IPS-15b (cell line): ENCODE results near the gene CERS4.
"Not testable (repeated sequence)": the region's sequence is repeated elsewhere in the genome, so short reads cannot be mapped to it uniquely, and the experiment has no call there.

ENCODE experiments used
- H3K27me3 ChIP-seq: one replicate; pipeline ENCODE4 v1.6.1; 2013; ENCODE audit warnings: low read length; ENCODE audit not compliant: control insufficient read depth, insufficient read depth
- H3K36me3 ChIP-seq: one replicate; pipeline ENCODE4 v1.6.1; 2013; ENCODE audit warnings: low read length; ENCODE audit not compliant: control insufficient read depth, insufficient read depth
- H3K4me1 ChIP-seq: one replicate; pipeline ENCODE4 v1.6.1; 2013; ENCODE audit warnings: mild to moderate bottlenecking, low read length; ENCODE audit not compliant: control insufficient read depth, insufficient read depth
- H3K4me3 ChIP-seq: one replicate; pipeline ENCODE4 v1.5.1; 2013; ENCODE audit warnings: low read depth, low read length
- H3K9ac ChIP-seq: one replicate; pipeline ENCODE4 v1.6.1; 2013; ENCODE audit warnings: low read depth, mild to moderate bottlenecking, low read length
- H3K9me3 ChIP-seq: one replicate; pipeline ENCODE4 v1.6.1; 2013; ENCODE audit warnings: mild to moderate bottlenecking, low read length; ENCODE audit not compliant: control insufficient read depth, insufficient read depth

The CERS4 gene

GRCh38 chr19:8261881-8262280 is 52.7 kb downstream of the CERS4 start:
- H3K36me3 ChIP-seq = peaks cover 13% of the 10 kb centered on the region

DNA sequence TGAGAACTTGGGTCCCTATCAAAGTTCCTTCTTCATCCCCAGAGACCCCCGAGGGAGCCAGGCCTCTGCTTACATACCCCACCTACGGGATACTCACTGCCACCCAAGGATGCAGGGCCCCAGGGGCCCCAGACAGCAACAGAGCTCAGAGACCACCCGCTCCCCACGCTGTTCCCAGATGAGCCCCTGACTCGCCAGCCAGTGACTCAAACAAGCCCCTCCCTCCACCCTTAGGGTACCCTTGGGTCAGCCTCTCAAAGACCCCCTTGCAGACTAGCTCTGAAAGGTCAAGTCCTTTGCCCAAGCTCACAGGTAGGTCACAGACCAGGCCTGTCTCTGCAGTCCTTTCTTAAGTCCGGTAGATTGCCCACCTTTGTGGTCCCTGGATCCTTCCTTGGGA is 53.3 kb downstream of the CERS4 start:
- no peaks in the 10 kb centered on the region for H3K27me3 ChIP-seq
- peaks cover 10% of the 10 kb centered on the region for H3K36me3 ChIP-seq
- peaks cover 5% of the 10 kb centered on the region for H3K4me1 ChIP-seq
- H3K9me3 ChIP-seq = no peaks in the 10 kb centered on the region
- H3K4me3 ChIP-seq = no peak overlapping the region
- no peak overlapping the region for H3K9ac ChIP-seq

More at GRCh38 chr19:8261881-8262280, 52.7 kb downstream of the CERS4 start:
- H3K9me3 ChIP-seq = no peaks in the 10 kb centered on the region
- H3K27me3 ChIP-seq = no peaks in the 10 kb centered on the region
- peaks cover 5% of the 10 kb centered on the region for H3K4me1 ChIP-seq
- no peak overlapping the region for H3K9ac ChIP-seq
- H3K4me3 ChIP-seq = no peak overlapping the region

GRCh38 chr19:8264248-8264647 is 55.1 kb downstream of the CERS4 start:
- not testable (repeated sequence) for H3K9me3 ChIP-seq, H3K4me1 ChIP-seq, H3K36me3 ChIP-seq, H3K27me3 ChIP-seq, H3K9ac ChIP-seq, H3K4me3 ChIP-seq

DNA sequence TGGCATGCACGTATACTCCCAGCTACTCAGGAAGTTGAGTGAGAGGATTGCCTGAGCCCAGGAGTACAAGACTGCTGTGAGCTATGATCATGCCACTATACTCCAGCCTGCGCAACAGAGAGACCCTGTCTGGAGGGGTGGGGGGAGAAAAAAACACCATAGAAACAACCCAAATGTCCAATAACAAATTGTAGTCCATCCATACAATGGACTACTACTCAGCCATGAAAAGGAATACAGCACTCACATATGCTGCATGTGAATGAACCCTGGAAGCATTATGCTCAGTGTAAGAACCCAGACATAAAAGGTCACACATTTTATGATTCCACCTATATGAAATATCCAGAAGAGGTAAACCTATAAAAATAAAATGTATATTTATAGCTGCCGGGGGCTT is 56.7 kb downstream of the CERS4 start:
- Histone ChIP-seq H3K9ac (no peak overlapping the region), H3K9me3 (no peaks in the 10 kb centered on the region), H3K4me1 (peaks cover 5% of the 10 kb centered on the region)

GRCh38 chr19:8269724-8270123 is 60.6 kb downstream of the CERS4 start:
- Histone ChIP-seq H3K4me3 (no peak overlapping the region), H3K4me1 (peaks cover 5% of the 10 kb centered on the region), H3K27me3 (peaks cover 5% of the 10 kb centered on the region), H3K36me3 (no peaks in the 10 kb centered on the region), H3K9ac (no peak overlapping the region), H3K9me3 (no peaks in the 10 kb centered on the region)

More for the DNA sequence above, 56.7 kb downstream of the CERS4 start:
- Histone ChIP-seq H3K36me3 (no peaks in the 10 kb centered on the region), H3K4me3 (no peak overlapping the region), H3K27me3 (peaks cover 5% of the 10 kb centered on the region)

DNA sequence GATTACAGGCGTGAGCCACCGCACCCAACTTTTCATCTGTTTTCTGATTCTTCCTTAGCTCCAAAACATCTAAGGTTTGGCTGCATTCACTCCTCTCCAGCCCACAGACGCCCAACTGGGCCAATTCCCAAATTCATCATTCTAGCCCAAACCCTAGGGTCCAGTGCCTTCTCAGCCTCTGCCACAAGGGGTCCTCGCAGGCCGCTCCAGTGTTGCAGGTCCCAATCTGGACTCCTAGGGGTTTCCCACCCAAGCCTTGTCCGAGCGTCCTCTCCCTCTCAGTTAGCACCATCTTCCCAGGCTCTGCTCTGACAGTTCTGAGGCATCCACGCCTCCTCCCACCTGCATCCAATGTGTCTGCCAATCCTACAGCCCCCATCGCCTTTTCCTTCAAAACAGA is 67.3 kb downstream of the CERS4 start:
- H3K36me3 ChIP-seq, H3K9ac ChIP-seq, H3K27me3 ChIP-seq, H3K4me3 ChIP-seq, H3K9me3 ChIP-seq, H3K4me1 ChIP-seq: not testable (repeated sequence)

- not testable (repeated sequence) for H3K9ac ChIP-seq, H3K4me1 ChIP-seq, H3K4me3 ChIP-seq, H3K27me3 ChIP-seq, H3K36me3 ChIP-seq, H3K9me3 ChIP-seq
These were observed 82.2 kb downstream of the CERS4 start for GRCh38 chr19:8291337-8291736.

- Histone ChIP-seq H3K4me3 (no peak overlapping the region), H3K36me3 (peaks cover 8% of the 10 kb centered on the region), H3K4me1 (no peaks in the 10 kb centered on the region), H3K27me3 (no peaks in the 10 kb centered on the region), H3K9me3 (no peaks in the 10 kb centered on the region), H3K9ac (no peak overlapping the region)
These were observed 93.2 kb downstream of the CERS4 start for GRCh38 chr19:8302357-8302691.

DNA sequence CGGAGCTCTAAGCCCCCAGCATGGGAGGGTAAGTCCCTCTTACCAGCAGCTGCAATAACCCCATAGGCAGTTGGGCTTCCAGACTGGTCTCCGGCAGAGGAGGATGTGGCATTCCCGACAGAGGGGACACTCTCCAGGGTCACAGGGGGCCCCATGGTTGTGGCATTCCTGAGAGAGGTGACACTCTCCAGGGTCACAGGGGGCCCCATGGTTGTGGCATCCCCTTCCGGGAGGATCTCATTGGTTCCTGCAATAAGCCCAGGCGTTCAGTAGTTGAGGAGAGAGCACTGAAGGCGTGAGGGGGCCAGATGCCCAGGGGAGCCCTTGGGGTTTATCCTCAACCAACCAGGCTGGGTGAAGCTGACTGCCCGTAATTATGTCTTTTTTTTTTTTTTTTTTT is 93.6 kb downstream of the CERS4 start:
- Histone ChIP-seq H3K27me3 (no peaks in the 10 kb centered on the region), H3K36me3 (peaks cover 8% of the 10 kb centered on the region), H3K9ac (no peak overlapping the region), H3K4me3 (no peak overlapping the region), H3K4me1 (no peaks in the 10 kb centered on the region), H3K9me3 (no peaks in the 10 kb centered on the region)

- Histone ChIP-seq H3K4me1 (no peaks in the 10 kb centered on the region), H3K27me3 (no peaks in the 10 kb centered on the region), H3K9me3 (no peaks in the 10 kb centered on the region), H3K9ac (no peak overlapping the region), H3K36me3 (peaks cover 15% of the 10 kb centered on the region), H3K4me3 (no peak overlapping the region)
These were observed 95.9 kb downstream of the CERS4 start for GRCh38 chr19:8304841-8305621.

DNA sequence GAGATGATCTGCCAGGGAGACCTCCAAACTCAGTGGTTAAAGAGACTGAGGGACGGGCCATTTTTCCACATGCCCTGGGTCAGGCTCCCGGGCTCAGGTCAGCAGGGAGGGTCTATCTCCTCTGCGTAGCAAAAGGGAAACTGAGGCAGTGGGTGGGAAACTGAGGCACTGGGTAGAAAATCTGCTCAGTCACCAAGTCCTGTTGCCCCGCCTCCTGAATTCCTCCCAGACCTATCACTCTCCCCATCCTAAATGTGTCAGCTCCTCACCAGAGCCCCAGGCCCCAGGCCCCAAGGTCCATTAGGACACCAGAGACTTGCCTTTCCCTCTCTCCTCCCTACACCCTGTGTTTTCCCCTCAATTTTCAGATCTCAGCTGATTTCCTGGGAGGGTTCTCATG is 96.6 kb downstream of the CERS4 start:
- H3K9me3 ChIP-seq = no peaks in the 10 kb centered on the region
- H3K36me3 ChIP-seq = peaks cover 20% of the 10 kb centered on the region
- H3K4me3 ChIP-seq = no peak overlapping the region
- no peaks in the 10 kb centered on the region for H3K27me3 ChIP-seq
- H3K4me1 ChIP-seq = no peaks in the 10 kb centered on the region
- no peak overlapping the region for H3K9ac ChIP-seq

DNA sequence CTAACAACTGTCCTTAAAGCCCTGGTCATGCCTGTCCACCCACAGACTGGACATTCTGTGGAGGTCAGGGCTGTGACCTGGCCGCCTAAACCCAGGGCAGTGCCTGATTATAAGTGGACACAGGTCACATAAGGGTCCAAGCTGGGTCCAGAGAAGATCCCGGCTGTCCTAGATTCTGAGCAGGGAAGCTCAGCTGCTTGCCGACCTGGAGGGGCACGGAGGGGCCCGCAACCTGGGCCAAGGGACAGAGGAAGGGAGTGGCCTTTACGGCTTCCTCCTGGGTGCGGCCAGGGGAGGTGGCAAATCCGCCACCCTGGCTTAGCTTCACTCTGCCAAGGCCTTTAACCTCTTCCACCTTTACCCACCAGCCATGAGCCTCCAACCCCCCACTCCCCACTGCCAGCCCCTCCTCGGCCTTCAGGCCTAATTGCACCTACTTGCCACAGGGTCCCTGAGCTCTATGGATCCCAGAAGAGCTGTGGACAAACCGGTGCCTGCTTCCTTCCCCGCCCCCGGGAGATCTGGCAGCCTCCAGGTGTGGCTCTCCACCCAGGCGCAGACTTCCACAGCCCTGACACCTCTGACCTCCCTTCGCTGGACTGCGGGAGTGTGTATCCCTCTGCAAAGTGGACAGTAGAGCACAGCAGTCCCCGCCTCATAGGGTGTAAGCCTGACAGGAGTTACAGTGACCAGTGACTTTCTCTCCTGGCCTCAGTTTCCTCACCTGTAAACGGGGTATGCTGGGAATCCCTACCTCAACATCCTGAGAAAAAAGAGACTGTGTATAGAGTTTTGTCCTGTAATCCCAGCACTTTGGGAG is 97.3 kb downstream of the CERS4 start:
- no peaks in the 10 kb centered on the region for H3K9me3 ChIP-seq
- H3K4me3 ChIP-seq = no peak overlapping the region
- H3K4me1 ChIP-seq = no peaks in the 10 kb centered on the region
- no peak overlapping the region for H3K9ac ChIP-seq
- H3K36me3 ChIP-seq = peaks cover 26% of the 10 kb centered on the region
- H3K27me3 ChIP-seq = no peaks in the 10 kb centered on the region
